Skeletal muscle tissue (tissue), 4 donors: Measurements from ENCODE around the gene SMIM23. TPM values are rescaled to one million over a fixed set of nuclear protein-coding genes. Genes with fewer than 3 reads are reported as not detected.

Source experiments
- H3K27ac ChIP-seq: one replicate; pipeline ENCODE4 v1.7.0; 2013; ENCODE audit warnings: mild to moderate bottlenecking, low read depth, low read length, inconsistent platforms
- H3K27me3 ChIP-seq, 3 donors: one replicate each; pipeline ENCODE4 v1.7.0; 2013; ENCODE audit warnings: low read length in 3 of 3; ENCODE audit not compliant: control insufficient read depth in 3 of 3, insufficient read depth in 3 of 3
- H3K36me3 ChIP-seq, 3 donors: one replicate each; pipeline ENCODE4 v1.7.0; 2013; ENCODE audit warnings: low read length in 3 of 3; ENCODE audit not compliant: control insufficient read depth in 3 of 3, insufficient read depth in 3 of 3
- H3K4me1 ChIP-seq, 3 donors: one replicate each; pipeline ENCODE4 v1.7.0; 2013; ENCODE audit warnings: low read length in 3 of 3, mild to moderate bottlenecking in 3 of 3; ENCODE audit not compliant: control insufficient read depth in 3 of 3, insufficient read depth in 3 of 3
- H3K4me3 ChIP-seq, 3 donors: one replicate each; pipeline ENCODE4 v1.7.0; 2013; ENCODE audit warnings: low read length in 3 of 3
- H3K9ac ChIP-seq, 3 donors: one replicate each; pipeline ENCODE4 v1.7.0; 2013; ENCODE audit warnings: low read length in 3 of 3, mild to moderate bottlenecking in 3 of 3, moderate library complexity in 2 of 3, low read depth in 1 of 3
- H3K9me3 ChIP-seq, 3 donors: one replicate each; pipeline ENCODE4 v1.7.0; 2013; ENCODE audit warnings: low read length in 3 of 3; ENCODE audit not compliant: control insufficient read depth in 3 of 3
- total RNA-seq: library from RNA; depleted of rRNA; stranded (reverse); fragments of >200 nt; gene quantifications from one replicate; pipeline ENCODE4 v1.2.3, GENCODE V29; 2014
- donor health status: Osteomylitis.

Gene SMIM23
- total RNA-seq, 1 donor from 2014 or later, result not detected

- H3K27ac ChIP-seq, result no peak overlapping the region
- H3K9me3 ChIP-seq, result no peaks in the 10 kb centered on the region
- no peaks in the 10 kb centered on the region for H3K27me3 ChIP-seq
- no peak overlapping the region for H3K9ac ChIP-seq
- no peaks in the 10 kb centered on the region for H3K36me3 ChIP-seq
- H3K4me1 ChIP-seq, result peaks cover 0 to 6% (median 4%) of the 10 kb centered on the region in 3 donors
- no peak overlapping the region for H3K4me3 ChIP-seq
Observed at GRCh38 chr5:171748720-171749119, 36.9 kb upstream of the SMIM23 start.

DNA sequence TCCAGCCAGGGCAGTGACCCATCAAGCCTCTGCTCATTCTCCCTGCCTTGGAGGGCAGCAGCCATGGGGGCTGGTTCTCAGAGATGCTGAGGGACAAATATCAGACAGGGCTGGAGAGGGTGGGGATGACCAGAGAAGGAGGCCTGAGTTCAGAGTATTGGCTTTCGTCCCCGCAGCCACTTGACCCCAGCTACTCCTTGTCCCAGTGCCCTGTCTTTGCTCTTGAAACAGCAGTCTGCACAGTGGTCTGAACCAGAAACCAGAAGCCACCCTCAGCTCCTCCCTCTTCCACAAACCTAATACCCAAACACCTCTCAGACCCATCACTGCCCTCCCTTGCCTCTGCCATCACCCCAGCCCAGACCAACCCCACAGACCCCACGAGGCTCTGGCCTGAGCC is 36.3 kb upstream of the SMIM23 start:
- no peaks in the 10 kb centered on the region for H3K36me3 ChIP-seq
- no peak overlapping the region for H3K27ac ChIP-seq
- H3K9me3 ChIP-seq, result no peaks in the 10 kb centered on the region
- H3K27me3 ChIP-seq, result no peaks in the 10 kb centered on the region
- H3K4me3 ChIP-seq, result no peak overlapping the region
- peaks cover 0 to 6% (median 4%) of the 10 kb centered on the region in 3 donors for H3K4me1 ChIP-seq
- no peak overlapping the region for H3K9ac ChIP-seq

DNA sequence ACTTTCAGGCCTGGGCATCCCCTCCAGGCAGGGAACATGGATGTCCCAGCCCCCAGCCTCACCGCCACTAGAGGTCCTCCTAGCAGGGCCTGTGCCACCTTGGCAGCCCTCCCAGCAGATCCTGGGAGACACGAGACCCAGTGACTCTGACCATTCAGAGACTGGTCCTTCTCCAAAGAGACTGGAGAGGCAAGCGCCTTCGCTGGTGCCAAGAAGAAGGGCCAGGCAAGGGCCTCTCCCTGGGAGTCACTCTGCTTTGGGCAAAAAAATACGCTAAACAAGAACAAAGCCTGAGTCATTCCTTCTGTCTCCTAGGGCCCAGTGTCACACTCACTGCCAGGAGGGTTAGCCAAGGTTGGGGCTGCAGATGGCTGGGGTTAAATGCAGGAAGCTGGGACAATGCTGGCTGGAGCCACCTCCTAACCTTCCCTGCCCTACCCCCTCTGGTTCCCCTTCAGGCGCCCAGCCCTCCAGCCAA is 35.3 kb upstream of the SMIM23 start:
- Histone ChIP-seq H3K4me3 (no peak overlapping the region), H3K36me3 (no peaks in the 10 kb centered on the region), H3K9me3 (no peaks in the 10 kb centered on the region), H3K4me1 (peaks cover 0 to 6% (median 4%) of the 10 kb centered on the region in 3 donors), H3K9ac (no peak overlapping the region), H3K27ac (no peak overlapping the region), H3K27me3 (no peaks in the 10 kb centered on the region)

GRCh38 chr5:171755354-171755821 is 30.2 kb upstream of the SMIM23 start:
- no peak overlapping the region for H3K27ac ChIP-seq
- no peak overlapping the region for H3K4me3 ChIP-seq
- H3K36me3 ChIP-seq, result no peaks in the 10 kb centered on the region
- H3K27me3 ChIP-seq, result no peaks in the 10 kb centered on the region
- H3K9me3 ChIP-seq, result no peaks in the 10 kb centered on the region
- H3K4me1 ChIP-seq, result no peaks in the 10 kb centered on the region
- no peak overlapping the region for H3K9ac ChIP-seq

GRCh38 chr5:171757853-171758535 is 27.6 kb upstream of the SMIM23 start:
- H3K36me3 ChIP-seq, result no peaks in the 10 kb centered on the region
- no peaks in the 10 kb centered on the region for H3K27me3 ChIP-seq
- no peak overlapping the region for H3K4me3 ChIP-seq
- no peaks in the 10 kb centered on the region for H3K9me3 ChIP-seq
- no peak overlapping the region for H3K27ac ChIP-seq
- no peak overlapping the region for H3K9ac ChIP-seq
- no peaks in the 10 kb centered on the region for H3K4me1 ChIP-seq

DNA sequence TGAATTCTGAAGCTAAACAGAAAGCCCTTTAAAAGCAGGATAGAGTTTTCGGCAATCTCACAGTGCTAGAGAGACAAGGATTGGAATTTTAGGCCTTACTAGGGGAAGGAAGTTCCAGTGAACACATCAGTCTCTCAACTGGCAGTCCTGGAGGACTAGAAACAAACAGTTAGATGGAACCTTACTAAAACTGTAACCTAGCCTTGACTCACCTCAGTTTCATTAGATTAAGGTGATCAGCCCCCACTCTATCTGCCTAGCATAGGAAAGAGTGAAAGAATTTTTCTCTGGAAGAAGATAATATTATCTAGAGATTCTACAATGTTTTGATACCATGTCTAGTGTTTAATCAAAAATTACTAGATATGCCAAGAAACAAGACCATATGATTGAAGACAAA is 25.8 kb upstream of the SMIM23 start:
- Histone ChIP-seq H3K4me3 (no peak overlapping the region), H3K27ac (no peak overlapping the region), H3K36me3 (no peaks in the 10 kb centered on the region), H3K27me3 (peaks cover 0 to 2% (median 0%) of the 10 kb centered on the region in 3 donors), H3K9me3 (no peaks in the 10 kb centered on the region), H3K9ac (no peak overlapping the region), H3K4me1 (no peaks in the 10 kb centered on the region)

DNA sequence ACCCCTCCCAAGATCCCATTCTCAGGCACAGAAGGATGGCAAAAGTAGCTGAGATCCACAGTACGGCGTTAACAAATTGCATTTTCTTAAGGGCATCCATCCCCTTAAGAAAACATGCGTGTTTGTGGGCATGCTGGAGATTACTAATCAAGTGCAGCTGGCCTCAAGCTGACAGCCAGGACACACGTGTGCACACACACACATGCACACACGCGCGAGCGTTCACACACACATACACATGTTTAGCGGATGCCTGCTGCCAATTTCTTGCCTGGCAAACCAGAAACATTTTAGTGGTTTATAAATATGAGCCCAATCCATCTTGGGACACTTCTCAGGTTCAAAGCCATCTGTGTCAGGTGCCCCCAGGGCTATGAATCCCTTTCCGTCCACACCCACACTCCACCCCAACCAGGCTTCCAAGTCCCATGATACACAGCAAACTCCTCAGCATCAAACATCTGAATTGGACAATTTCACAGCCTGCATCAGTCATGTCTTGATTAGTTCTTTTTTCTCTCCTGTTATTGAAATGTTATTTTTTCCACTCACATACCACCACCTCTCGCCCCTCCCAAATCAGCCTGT is 23.5 kb upstream of the SMIM23 start:
- Histone ChIP-seq H3K4me1 (no peaks in the 10 kb centered on the region), H3K9ac (no peak overlapping the region), H3K27ac (no peak overlapping the region), H3K9me3 (no peaks in the 10 kb centered on the region), H3K36me3 (no peaks in the 10 kb centered on the region), H3K4me3 (no peak overlapping the region), H3K27me3 (peaks cover 0 to 3% (median 0%) of the 10 kb centered on the region in 3 donors)

- Histone ChIP-seq H3K9me3 (peaks cover 0 to 6% (median 2%) of the 10 kb centered on the region in 3 donors), H3K27ac (no peak overlapping the region), H3K4me3 (no peak overlapping the region), H3K9ac (no peak overlapping the region), H3K4me1 (no peaks in the 10 kb centered on the region), H3K27me3 (peaks cover 0 to 3% (median 0%) of the 10 kb centered on the region in 3 donors), H3K36me3 (no peaks in the 10 kb centered on the region)
Observed at GRCh38 chr5:171762903-171763302, 22.7 kb upstream of the SMIM23 start.

- H3K27me3 ChIP-seq, result peaks cover 0 to 3% (median 0%) of the 10 kb centered on the region in 3 donors
- no peaks in the 10 kb centered on the region for H3K4me1 ChIP-seq
- no peak overlapping the region for H3K4me3 ChIP-seq
- no peak overlapping the region for H3K27ac ChIP-seq
- H3K9ac ChIP-seq, result no peak overlapping the region
- no peaks in the 10 kb centered on the region for H3K36me3 ChIP-seq
- peaks cover 0 to 7% (median 2%) of the 10 kb centered on the region in 3 donors for H3K9me3 ChIP-seq
Observed at GRCh38 chr5:171764265-171764664, 21.4 kb upstream of the SMIM23 start.

DNA sequence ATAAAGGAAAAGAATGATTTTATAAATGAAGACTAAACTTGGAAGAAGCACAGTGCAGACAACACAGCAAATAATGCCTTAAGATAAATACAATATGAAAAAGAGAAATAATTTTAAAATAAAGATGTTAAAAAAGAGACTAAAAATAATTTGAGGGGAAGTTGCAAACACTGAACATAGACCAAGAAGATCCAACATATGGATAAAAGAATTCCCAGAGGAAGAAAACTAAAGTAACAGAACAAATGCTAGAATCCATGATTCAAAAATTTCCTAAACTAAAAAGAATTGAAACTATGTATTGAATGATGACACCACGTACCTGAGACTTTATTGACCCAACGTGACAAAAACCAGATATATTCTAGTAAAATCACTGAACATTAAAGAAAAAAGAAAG is 18.7 kb upstream of the SMIM23 start:
- no peak overlapping the region for H3K27ac ChIP-seq
- no peak overlapping the region for H3K4me3 ChIP-seq
- H3K27me3 ChIP-seq, result peaks cover 0 to 7% (median 0%) of the 10 kb centered on the region in 3 donors
- no peaks in the 10 kb centered on the region for H3K36me3 ChIP-seq
- H3K9me3 ChIP-seq, result peaks cover 0 to 7% (median 2%) of the 10 kb centered on the region in 3 donors
- no peaks in the 10 kb centered on the region for H3K4me1 ChIP-seq
- no peak overlapping the region for H3K9ac ChIP-seq
